Vagina (tissue), 2 donors: Measurements from ENCODE around the gene LCORL. TPM values are rescaled to one million over a fixed set of nuclear protein-coding genes. Genes with fewer than 3 reads are reported as not detected.

ENCODE experiments used
- DNase-seq, 2 donors: peaks; one replicate each; pipeline ENCODE4 v3.0.0-alpha.2; 2017; ENCODE audit errors: extremely low spot score in 2 of 2
- H3K27ac ChIP-seq: fragments of 200-600 bp; sonication (generic); one replicate; pipeline ENCODE4 v1.5.1; 2019
- H3K27me3 ChIP-seq: fragments of 200-600 bp; sonication (generic); one replicate; pipeline ENCODE4 v1.5.1; 2019
- H3K36me3 ChIP-seq, 2 donors: fragments of 200-600 bp; sonication (generic); one replicate each; pipeline ENCODE4 v1.5.1; 2017 to 2019
- H3K4me1 ChIP-seq: fragments of 200-600 bp; sonication (generic); one replicate; pipeline ENCODE4 v1.5.1; 2019
- H3K4me3 ChIP-seq, 2 donors: fragments of 200-600 bp; sonication (generic); 1 replicate in 1 of 2; 2 replicates in 1 of 2; pipeline ENCODE4 v1.5.1; 2016 to 2019
- H3K9me3 ChIP-seq: fragments of 200-600 bp; sonication (generic); one replicate; pipeline ENCODE4 v1.5.1; 2019
- POLR2A ChIP-seq, 2 donors: fragments of 450-650 bp; IDR thresholded peaks; one replicate each; pipeline ENCODE4 v1.6.1; 2017; ENCODE audit warnings: antibody characterized with exemption in 2 of 2, mild to moderate bottlenecking in 2 of 2, moderate library complexity in 2 of 2
- POLR2AphosphoS5 ChIP-seq, 2 donors: sonication (generic); formaldehyde crosslinking; IDR thresholded peaks; one replicate each; pipeline ENCODE4 v1.9.0; 2017; ENCODE audit warnings: antibody characterized with exemption in 2 of 2, mild to moderate bottlenecking in 2 of 2, low read depth in 1 of 2; ENCODE audit not compliant: insufficient read depth in 1 of 2
- intact Hi-C: fragments of 100-400 bp; cut with DNase I; formaldehyde crosslinking; loops from one replicate; pipeline ENCODE4 v1.15.1; 2023
- total RNA-seq: library from RNA; depleted of rRNA; stranded (reverse); fragments of >200 nt; gene quantifications from one replicate; pipeline ENCODE4 v1.2.3, GENCODE V29; 2016
- TF ChIP-seq, protein P1 (sequence below), 3 experiments: fragments of 450-650 bp in 2 of 3; fragments of 200-600 bp in 1 of 3; sonication (generic) in 1 of 3; IDR thresholded peaks; one replicate each; pipeline ENCODE4 v1.5.1; 2017 to 2019; ENCODE audit warnings: antibody characterized with exemption in 3 of 3, mild to moderate bottlenecking in 2 of 3, moderate library complexity in 2 of 3

The LCORL gene
- total RNA-seq, 1 donor from 2014 or later: 6.9 TPM

DNA sequence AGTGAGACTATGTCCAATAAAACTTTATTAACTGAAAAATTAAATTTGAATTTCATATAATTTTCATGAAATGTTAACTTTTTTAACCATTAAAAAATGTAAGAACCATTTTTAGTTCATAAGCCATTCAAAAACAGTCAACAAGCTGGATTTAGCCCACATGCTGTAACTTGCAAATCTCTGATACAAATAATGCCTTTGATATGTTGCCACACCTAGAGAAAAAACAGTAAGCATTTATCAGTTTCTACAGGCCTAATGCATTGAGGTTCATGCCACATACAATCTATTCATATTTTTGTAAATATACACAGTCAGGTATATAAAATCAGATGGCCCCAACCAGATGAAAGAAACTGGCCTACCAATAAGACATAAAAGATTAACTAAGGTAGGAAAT is 52.8 kb downstream of the LCORL start:
- Histone ChIP-seq H3K27me3 (no peaks in the 10 kb centered on the region), H3K27ac (no peak overlapping the region), H3K4me3 (no peak overlapping the region), H3K9me3 (no peaks in the 10 kb centered on the region), H3K4me1 (no peaks in the 10 kb centered on the region), H3K36me3 (no peaks in the 10 kb centered on the region)
- TF ChIP-seq, protein P1, sequence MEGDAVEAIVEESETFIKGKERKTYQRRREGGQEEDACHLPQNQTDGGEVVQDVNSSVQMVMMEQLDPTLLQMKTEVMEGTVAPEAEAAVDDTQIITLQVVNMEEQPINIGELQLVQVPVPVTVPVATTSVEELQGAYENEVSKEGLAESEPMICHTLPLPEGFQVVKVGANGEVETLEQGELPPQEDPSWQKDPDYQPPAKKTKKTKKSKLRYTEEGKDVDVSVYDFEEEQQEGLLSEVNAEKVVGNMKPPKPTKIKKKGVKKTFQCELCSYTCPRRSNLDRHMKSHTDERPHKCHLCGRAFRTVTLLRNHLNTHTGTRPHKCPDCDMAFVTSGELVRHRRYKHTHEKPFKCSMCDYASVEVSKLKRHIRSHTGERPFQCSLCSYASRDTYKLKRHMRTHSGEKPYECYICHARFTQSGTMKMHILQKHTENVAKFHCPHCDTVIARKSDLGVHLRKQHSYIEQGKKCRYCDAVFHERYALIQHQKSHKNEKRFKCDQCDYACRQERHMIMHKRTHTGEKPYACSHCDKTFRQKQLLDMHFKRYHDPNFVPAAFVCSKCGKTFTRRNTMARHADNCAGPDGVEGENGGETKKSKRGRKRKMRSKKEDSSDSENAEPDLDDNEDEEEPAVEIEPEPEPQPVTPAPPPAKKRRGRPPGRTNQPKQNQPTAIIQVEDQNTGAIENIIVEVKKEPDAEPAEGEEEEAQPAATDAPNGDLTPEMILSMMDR (IDR thresholded peaks at IDR 0.05): no peak
- TF ChIP-seq POLR2A (IDR thresholded peaks at IDR 0.05): no peak
- no peak for TF ChIP-seq POLR2AphosphoS5 (IDR thresholded peaks at IDR 0.05; ENCODE audit: insufficient read depth in 1 of 2, low read depth in 1 of 2)
- DNase-seq: no peak
- intact Hi-C loops: no loop called here

DNA sequence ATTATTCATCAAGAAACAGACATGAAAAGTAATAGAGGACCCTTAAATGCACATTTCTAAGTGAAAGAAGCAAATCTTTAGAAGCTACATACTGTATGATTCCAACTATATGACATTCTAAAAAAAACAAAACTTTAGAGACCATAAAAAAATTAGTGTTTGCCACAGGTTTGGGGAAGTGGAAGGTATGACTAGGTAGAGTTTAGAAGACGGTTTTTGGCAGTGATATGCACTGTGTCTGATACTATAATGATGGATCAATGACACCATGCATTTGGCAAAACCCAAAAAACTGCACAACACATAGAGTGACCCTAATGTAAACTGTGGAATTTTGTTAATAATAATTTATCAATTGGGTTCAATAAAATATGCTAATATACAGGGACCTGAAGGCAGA is 54.5 kb downstream of the LCORL start:
- Histone ChIP-seq H3K9me3 (no peaks in the 10 kb centered on the region), H3K36me3 (no peaks in the 10 kb centered on the region), H3K4me1 (no peaks in the 10 kb centered on the region), H3K27ac (no peak overlapping the region), H3K27me3 (no peaks in the 10 kb centered on the region), H3K4me3 (no peak overlapping the region)
- DNase-seq: no peak
- intact Hi-C loops: no loop called here
- TF ChIP-seq POLR2A (IDR thresholded peaks at IDR 0.05): no peak
- TF ChIP-seq, protein P1 (IDR thresholded peaks at IDR 0.05): no peak
- TF ChIP-seq POLR2AphosphoS5 (IDR thresholded peaks at IDR 0.05; ENCODE audit: insufficient read depth in 1 of 2, low read depth in 1 of 2): no peak

DNA sequence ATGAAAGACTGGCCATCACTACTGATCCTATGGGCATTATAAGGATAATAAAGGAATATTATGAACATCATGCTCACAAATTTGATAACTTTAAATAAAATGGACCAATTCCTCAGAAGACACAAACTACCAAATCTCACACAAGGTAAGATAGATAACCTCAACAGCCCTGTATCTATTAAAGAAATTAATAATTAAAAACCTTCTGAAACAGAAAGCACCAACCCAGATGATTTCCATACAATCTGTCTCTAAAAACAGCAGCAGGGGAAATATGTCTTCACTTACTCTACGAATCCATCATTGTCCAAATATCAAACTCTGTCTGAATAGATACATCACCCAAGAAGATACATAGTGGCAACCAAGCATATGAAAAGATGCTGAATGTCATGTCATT is 55.2 kb downstream of the LCORL start:
- DNase-seq: no peak
- Histone ChIP-seq H3K4me3 (no peak overlapping the region), H3K4me1 (no peaks in the 10 kb centered on the region), H3K27ac (no peak overlapping the region), H3K9me3 (no peaks in the 10 kb centered on the region), H3K36me3 (no peaks in the 10 kb centered on the region), H3K27me3 (no peaks in the 10 kb centered on the region)
- no peak for TF ChIP-seq POLR2A (IDR thresholded peaks at IDR 0.05)
- TF ChIP-seq, protein P1 (IDR thresholded peaks at IDR 0.05): no peak
- TF ChIP-seq POLR2AphosphoS5 (IDR thresholded peaks at IDR 0.05; ENCODE audit: insufficient read depth in 1 of 2, low read depth in 1 of 2): no peak
- intact Hi-C loops: no loop called here

DNA sequence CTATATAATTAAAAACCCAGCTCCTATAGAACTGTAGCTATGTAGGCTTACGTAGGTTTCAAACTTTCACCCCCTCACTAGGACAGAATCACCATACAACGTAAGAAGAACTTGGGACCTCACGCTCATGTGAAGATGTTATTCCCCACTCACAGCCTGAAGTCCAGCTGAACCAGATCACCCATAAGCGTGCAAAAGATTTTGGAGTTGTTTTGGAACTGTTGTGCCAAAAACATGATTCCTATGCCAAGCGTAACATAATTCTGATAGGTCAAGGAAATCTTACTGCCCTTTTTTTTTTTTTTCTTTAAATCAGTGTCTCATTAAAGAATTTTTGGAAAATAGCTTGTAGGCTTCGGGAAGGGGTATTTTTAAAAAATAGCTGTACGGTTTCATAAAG is 57.0 kb downstream of the LCORL start:
- DNase-seq: no peak
- H3K9me3 ChIP-seq: no peaks in the 10 kb centered on the region
- no peaks in the 10 kb centered on the region for H3K4me1 ChIP-seq
- no peaks in the 10 kb centered on the region for H3K27me3 ChIP-seq
- no peak overlapping the region for H3K27ac ChIP-seq
- no peak overlapping the region for H3K4me3 ChIP-seq
- intact Hi-C loops: no loop called here
- TF ChIP-seq POLR2A (IDR thresholded peaks at IDR 0.05): no peak
- TF ChIP-seq POLR2AphosphoS5 (IDR thresholded peaks at IDR 0.05; ENCODE audit: insufficient read depth in 1 of 2, low read depth in 1 of 2): no peak
- TF ChIP-seq, protein P1 (IDR thresholded peaks at IDR 0.05): no peak
- H3K36me3 ChIP-seq: peaks cover 0 to 4% of the 10 kb centered on the region in 2 donors

DNA sequence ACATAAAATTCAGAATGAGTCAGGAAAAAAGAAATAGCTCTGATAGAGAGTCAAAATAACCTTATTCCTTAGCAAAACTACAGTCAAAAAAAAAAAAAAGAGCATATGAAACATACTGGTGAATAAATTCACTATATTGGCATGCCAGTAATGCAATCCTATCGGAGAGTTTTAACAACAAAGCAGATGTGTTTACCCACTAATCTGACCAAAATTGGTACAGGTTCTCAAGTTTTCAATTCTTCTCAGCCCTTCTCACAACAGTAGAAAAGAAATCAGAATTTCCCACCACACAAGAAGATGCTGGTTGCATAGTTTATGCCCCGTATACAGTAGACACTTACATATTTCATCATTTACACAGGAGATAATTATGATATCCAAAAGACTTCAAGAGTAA is 59.4 kb downstream of the LCORL start:
- peaks cover 0 to 4% of the 10 kb centered on the region in 2 donors for H3K36me3 ChIP-seq
- H3K4me3 ChIP-seq: no peak overlapping the region
- no peak for DNase-seq
- no peak overlapping the region for H3K27ac ChIP-seq
- TF ChIP-seq POLR2AphosphoS5 (IDR thresholded peaks at IDR 0.05; ENCODE audit: insufficient read depth in 1 of 2, low read depth in 1 of 2) (no peak), POLR2A (IDR thresholded peaks at IDR 0.05) (no peak)
- TF ChIP-seq, protein P1 (IDR thresholded peaks at IDR 0.05): no peak
- intact Hi-C loops: no loop called here
- no peaks in the 10 kb centered on the region for H3K4me1 ChIP-seq
- no peaks in the 10 kb centered on the region for H3K9me3 ChIP-seq
- H3K27me3 ChIP-seq: no peaks in the 10 kb centered on the region
